ENCODE measurements around the gene GINS3.

The GINS3 gene

DNA sequence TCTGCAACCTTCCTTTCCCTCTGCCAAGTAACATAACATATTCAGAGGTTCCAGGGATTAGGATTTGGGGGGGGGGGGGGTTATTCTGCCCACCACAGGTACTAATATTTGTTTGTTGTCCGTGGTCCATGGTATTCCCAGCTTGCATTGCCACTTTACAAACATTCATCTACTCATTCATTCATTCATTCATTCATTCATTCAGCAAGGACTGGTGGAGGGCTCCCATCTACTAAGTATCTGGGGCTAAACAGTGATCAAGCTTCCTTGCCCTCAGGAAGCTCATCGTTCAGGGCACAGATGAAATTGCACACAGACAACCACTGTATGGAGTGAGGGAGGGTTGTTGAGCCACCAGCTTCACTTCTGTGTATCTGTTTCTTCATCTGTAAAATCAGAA, 61.9 kb downstream of the GINS3 start:
- Histone ChIP-seq H3K27me3 (ENCODE audit: insufficient read depth, poor library complexity, severe bottlenecking) (peaks cover 25% of the 10 kb centered on the region), H3K4me3 (replicated peaks; ENCODE audit: insufficient read depth, low read length) (no peak overlapping the region), H3K27ac (replicated peaks) (no peak overlapping the region)
- TF ChIP-seq, protein P1, sequence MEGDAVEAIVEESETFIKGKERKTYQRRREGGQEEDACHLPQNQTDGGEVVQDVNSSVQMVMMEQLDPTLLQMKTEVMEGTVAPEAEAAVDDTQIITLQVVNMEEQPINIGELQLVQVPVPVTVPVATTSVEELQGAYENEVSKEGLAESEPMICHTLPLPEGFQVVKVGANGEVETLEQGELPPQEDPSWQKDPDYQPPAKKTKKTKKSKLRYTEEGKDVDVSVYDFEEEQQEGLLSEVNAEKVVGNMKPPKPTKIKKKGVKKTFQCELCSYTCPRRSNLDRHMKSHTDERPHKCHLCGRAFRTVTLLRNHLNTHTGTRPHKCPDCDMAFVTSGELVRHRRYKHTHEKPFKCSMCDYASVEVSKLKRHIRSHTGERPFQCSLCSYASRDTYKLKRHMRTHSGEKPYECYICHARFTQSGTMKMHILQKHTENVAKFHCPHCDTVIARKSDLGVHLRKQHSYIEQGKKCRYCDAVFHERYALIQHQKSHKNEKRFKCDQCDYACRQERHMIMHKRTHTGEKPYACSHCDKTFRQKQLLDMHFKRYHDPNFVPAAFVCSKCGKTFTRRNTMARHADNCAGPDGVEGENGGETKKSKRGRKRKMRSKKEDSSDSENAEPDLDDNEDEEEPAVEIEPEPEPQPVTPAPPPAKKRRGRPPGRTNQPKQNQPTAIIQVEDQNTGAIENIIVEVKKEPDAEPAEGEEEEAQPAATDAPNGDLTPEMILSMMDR (IDR thresholded peaks at IDR 0.05; ENCODE audit: insufficient read depth, low read length) = no peak
- TF ChIP-seq, protein P2, sequence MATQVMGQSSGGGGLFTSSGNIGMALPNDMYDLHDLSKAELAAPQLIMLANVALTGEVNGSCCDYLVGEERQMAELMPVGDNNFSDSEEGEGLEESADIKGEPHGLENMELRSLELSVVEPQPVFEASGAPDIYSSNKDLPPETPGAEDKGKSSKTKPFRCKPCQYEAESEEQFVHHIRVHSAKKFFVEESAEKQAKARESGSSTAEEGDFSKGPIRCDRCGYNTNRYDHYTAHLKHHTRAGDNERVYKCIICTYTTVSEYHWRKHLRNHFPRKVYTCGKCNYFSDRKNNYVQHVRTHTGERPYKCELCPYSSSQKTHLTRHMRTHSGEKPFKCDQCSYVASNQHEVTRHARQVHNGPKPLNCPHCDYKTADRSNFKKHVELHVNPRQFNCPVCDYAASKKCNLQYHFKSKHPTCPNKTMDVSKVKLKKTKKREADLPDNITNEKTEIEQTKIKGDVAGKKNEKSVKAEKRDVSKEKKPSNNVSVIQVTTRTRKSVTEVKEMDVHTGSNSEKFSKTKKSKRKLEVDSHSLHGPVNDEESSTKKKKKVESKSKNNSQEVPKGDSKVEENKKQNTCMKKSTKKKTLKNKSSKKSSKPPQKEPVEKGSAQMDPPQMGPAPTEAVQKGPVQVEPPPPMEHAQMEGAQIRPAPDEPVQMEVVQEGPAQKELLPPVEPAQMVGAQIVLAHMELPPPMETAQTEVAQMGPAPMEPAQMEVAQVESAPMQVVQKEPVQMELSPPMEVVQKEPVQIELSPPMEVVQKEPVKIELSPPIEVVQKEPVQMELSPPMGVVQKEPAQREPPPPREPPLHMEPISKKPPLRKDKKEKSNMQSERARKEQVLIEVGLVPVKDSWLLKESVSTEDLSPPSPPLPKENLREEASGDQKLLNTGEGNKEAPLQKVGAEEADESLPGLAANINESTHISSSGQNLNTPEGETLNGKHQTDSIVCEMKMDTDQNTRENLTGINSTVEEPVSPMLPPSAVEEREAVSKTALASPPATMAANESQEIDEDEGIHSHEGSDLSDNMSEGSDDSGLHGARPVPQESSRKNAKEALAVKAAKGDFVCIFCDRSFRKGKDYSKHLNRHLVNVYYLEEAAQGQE (IDR thresholded peaks at IDR 0.05; ENCODE audit: insufficient replicate concordance, low read depth) = no peak
- TF ChIP-seq SPI1 (IDR thresholded peaks at IDR 0.05; ENCODE audit: borderline replicate concordance, low read depth) (no peak), GABPA (IDR thresholded peaks at IDR 0.05; ENCODE audit: low read depth) (no peak), POLR2AphosphoS5 (IDR thresholded peaks at IDR 0.05; ENCODE audit: low read depth) (no peak)
- no peak for DNase-seq (ENCODE audit: low read depth in 1 of 2, low spot score in 1 of 2)

DNA sequence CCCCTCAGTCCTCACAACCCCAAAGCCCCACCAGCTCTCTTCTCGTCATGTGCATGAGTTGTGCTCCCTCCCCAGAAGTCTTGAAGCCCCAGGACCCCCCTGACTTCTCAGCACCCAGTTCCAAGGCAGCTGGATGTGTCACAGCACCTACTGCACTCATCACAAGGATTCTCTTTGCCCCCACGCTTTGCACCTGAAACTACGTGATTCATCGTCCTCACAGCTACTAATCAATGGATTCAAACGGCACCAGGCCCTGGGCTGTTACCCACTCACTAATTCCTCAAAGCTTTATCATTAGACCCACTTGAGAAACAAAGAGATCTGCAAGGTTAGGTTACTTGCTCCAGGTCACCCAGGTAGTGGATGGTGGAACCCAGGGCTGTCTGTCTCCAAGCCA, 62.6 kb downstream of the GINS3 start:
- no peak overlapping the region for H3K4me3 ChIP-seq (replicated peaks; ENCODE audit: insufficient read depth, low read length)
- no peak overlapping the region for H3K27ac ChIP-seq (replicated peaks)

More for the DNA sequence above, 62.6 kb downstream of the GINS3 start:
- no peak for TF ChIP-seq GABPA (IDR thresholded peaks at IDR 0.05; ENCODE audit: low read depth)
- TF ChIP-seq, protein P2 (IDR thresholded peaks at IDR 0.05; ENCODE audit: insufficient replicate concordance, low read depth) = no peak
- TF ChIP-seq SPI1 (IDR thresholded peaks at IDR 0.05; ENCODE audit: borderline replicate concordance, low read depth) = no peak
- TF ChIP-seq POLR2AphosphoS5 (IDR thresholded peaks at IDR 0.05; ENCODE audit: low read depth) = no peak
- TF ChIP-seq, protein P1 (IDR thresholded peaks at IDR 0.05; ENCODE audit: insufficient read depth, low read length) = no peak
- H3K27me3 ChIP-seq (ENCODE audit: insufficient read depth, poor library complexity, severe bottlenecking) = peaks cover 23% of the 10 kb centered on the region
- no peak for DNase-seq (ENCODE audit: low read depth in 1 of 2, low spot score in 1 of 2)

Data from HL-60 (cell line).